Measurements from ENCODE around the gene MYO7A.

- TF ChIP-seq, protein P1, sequence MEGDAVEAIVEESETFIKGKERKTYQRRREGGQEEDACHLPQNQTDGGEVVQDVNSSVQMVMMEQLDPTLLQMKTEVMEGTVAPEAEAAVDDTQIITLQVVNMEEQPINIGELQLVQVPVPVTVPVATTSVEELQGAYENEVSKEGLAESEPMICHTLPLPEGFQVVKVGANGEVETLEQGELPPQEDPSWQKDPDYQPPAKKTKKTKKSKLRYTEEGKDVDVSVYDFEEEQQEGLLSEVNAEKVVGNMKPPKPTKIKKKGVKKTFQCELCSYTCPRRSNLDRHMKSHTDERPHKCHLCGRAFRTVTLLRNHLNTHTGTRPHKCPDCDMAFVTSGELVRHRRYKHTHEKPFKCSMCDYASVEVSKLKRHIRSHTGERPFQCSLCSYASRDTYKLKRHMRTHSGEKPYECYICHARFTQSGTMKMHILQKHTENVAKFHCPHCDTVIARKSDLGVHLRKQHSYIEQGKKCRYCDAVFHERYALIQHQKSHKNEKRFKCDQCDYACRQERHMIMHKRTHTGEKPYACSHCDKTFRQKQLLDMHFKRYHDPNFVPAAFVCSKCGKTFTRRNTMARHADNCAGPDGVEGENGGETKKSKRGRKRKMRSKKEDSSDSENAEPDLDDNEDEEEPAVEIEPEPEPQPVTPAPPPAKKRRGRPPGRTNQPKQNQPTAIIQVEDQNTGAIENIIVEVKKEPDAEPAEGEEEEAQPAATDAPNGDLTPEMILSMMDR (conservative IDR thresholded peaks at IDR 0.05; ENCODE audit: low read depth, low read length): no peak
- no peak for TF ChIP-seq POLR2A (IDR thresholded peaks at IDR 0.05; ENCODE audit: low read depth, low read length)
These were observed 26.5 kb downstream of the MYO7A start for GRCh38 chr11:77154381-77155081.
